HepG2 (cell line): ENCODE measurements around the gene NDUFS2. TPM values are rescaled to one million over a fixed set of nuclear protein-coding genes. Genes with fewer than 3 reads are reported as not detected.

Experiments used
- CHD2 ChIP-seq: IDR thresholded peaks from 2 replicates; pipeline ENCODE4 v1.6.1; 2011; ENCODE audit warnings: low read depth, low read length, improper control_type of control experiment
- CREM ChIP-seq, 2 experiments: sonication (generic) in 1 of 2; formaldehyde crosslinking in 1 of 2; IDR thresholded peaks; 2 replicates each; pipeline versions ENCODE4 v1.4.0 to v1.6.1; 2016 to 2020; ENCODE audit warnings: antibody characterized with exemption in 1 of 2, mild to moderate bottlenecking in 1 of 2, missing genetic modification reagents in 1 of 2
- ETV6 ChIP-seq: sonication (generic); formaldehyde crosslinking; conservative IDR thresholded peaks from 2 replicates; pipeline ENCODE4 v1.4.0; 2020; ENCODE audit warnings: missing genetic modification reagents
- GATA4 ChIP-seq: sonication (generic); IDR thresholded peaks from 2 replicates; pipeline ENCODE4 v1.6.1; 2016; ENCODE audit warnings: antibody characterized with exemption, low read depth, borderline replicate concordance
- HOXA5 ChIP-seq: sonication (generic); formaldehyde crosslinking; IDR thresholded peaks from 2 replicates; pipeline ENCODE4 v1.4.0; 2020; ENCODE audit warnings: missing genetic modification reagents
- JARID2 ChIP-seq: sonication (generic); formaldehyde crosslinking; IDR thresholded peaks from 2 replicates; pipeline ENCODE4 v1.8.1; 2023; ENCODE audit warnings: missing genetic modification reagents, inconsistent platforms; ENCODE audit not compliant: insufficient replicate concordance
- NFATC3 ChIP-seq: sonication (generic); formaldehyde crosslinking; IDR thresholded peaks from 2 replicates; pipeline ENCODE4 v1.5.1; 2020; ENCODE audit warnings: mild to moderate bottlenecking, missing genetic modification reagents
- PAF1 ChIP-seq: IDR thresholded peaks from 2 replicates; pipeline ENCODE4 v1.6.1; 2016; ENCODE audit warnings: missing genetic modification reagents, missing compliant biosample characterization
- PHF8 ChIP-seq: sonication (generic); formaldehyde crosslinking; IDR thresholded peaks from 2 replicates; pipeline ENCODE4 v1.5.0; 2020; ENCODE audit warnings: missing genetic modification reagents
- SMARCC2 ChIP-seq: fragments of 450-650 bp; IDR thresholded peaks from 2 replicates; pipeline ENCODE4 v1.6.1; 2017; ENCODE audit warnings: antibody characterized with exemption, mild to moderate bottlenecking
- ZC3H13 ChIP-seq: sonication (generic); formaldehyde crosslinking; IDR thresholded peaks from 2 replicates; pipeline ENCODE4 v1.8.1; 2023; ENCODE audit warnings: mild to moderate bottlenecking, missing genetic modification reagents, moderate library complexity
- ZNF446 ChIP-seq: sonication (generic); formaldehyde crosslinking; IDR thresholded peaks from 2 replicates; pipeline ENCODE4 v1.5.0; 2020; ENCODE audit warnings: mild to moderate bottlenecking, missing genetic modification reagents
- ZNF496 ChIP-seq: sonication (generic); formaldehyde crosslinking; IDR thresholded peaks from 2 replicates; pipeline ENCODE4 v1.8.1; 2023; ENCODE audit warnings: mild to moderate bottlenecking, moderate library complexity, missing genetic modification reagents; ENCODE audit not compliant: insufficient replicate concordance
- ZNF552 ChIP-seq: sonication (generic); formaldehyde crosslinking; IDR thresholded peaks from 2 replicates; pipeline ENCODE4 v1.9.0; 2022; ENCODE audit warnings: missing genetic modification reagents, mild to moderate bottlenecking, borderline replicate concordance
- ZNF775 ChIP-seq: sonication (generic); formaldehyde crosslinking; IDR thresholded peaks from 2 replicates; pipeline ENCODE4 v1.4.0; 2020; ENCODE audit warnings: missing genetic modification reagents, mild to moderate bottlenecking, moderate library complexity, borderline replicate concordance
- polyA plus RNA-seq, 8 experiments: library from polyadenylated mRNA; depleted of rRNA in 3 of 8; stranded (reverse) in 7 of 8; unstranded in 1 of 8; fragments of >200 nt; fragmentation: Illumina TruSeq in 4 of 8; extraction: Trizol in 4 of 8; gene quantifications; 2 replicates each; pipeline versions ENCODE4 v1.2.1 to v1.2.3, GENCODE V29; 2011 to 2016; ENCODE audit warnings: low read depth in 4 of 8, missing spikeins in 1 of 8, mixed read lengths in 1 of 8; ENCODE audit not compliant: insufficient read depth in 1 of 8
- total RNA-seq, 5 experiments: library from RNA; depleted of rRNA; stranded (reverse); fragments of >200 nt; fragmentation: Illumina TruSeq; extraction: Trizol; gene quantifications; 2 replicates each; pipeline ENCODE4 v1.2.3, GENCODE V29; 2016; ENCODE audit warnings: low read depth in 1 of 5
- TF ChIP-seq, protein P1 (sequence below): sonication (generic); formaldehyde crosslinking; IDR thresholded peaks from 2 replicates; pipeline ENCODE4 v1.4.0; 2020; ENCODE audit warnings: low read depth, mild to moderate bottlenecking, missing genetic modification reagents
- TF ChIP-seq, protein P2 (sequence below): sonication (generic); formaldehyde crosslinking; IDR thresholded peaks from 2 replicates; pipeline ENCODE4 v1.4.0; 2020; ENCODE audit warnings: low read depth, missing genetic modification reagents
- TF ChIP-seq, protein P3 (sequence below): sonication (generic); formaldehyde crosslinking; conservative IDR thresholded peaks from 2 replicates; pipeline ENCODE4 v1.4.0; 2020; ENCODE audit warnings: missing genetic modification reagents
- TF ChIP-seq, protein P4 (sequence below): IDR thresholded peaks from 2 replicates; pipeline ENCODE4 v1.6.1; 2016; ENCODE audit warnings: missing compliant biosample characterization, missing genetic modification reagents, borderline replicate concordance
- TF ChIP-seq, protein P5 (sequence below): sonication (generic); formaldehyde crosslinking; IDR thresholded peaks from 2 replicates; pipeline ENCODE4 v1.8.0; 2022; ENCODE audit warnings: mild to moderate bottlenecking, missing genetic modification reagents, moderate library complexity

NDUFS2 gene
- total and polyA plus RNA-seq, 2 of the 13 experiments (the other 11 are each of a cell fraction or from before 2014, with no cell fraction given): 89.9 to 118 TPM

DNA sequence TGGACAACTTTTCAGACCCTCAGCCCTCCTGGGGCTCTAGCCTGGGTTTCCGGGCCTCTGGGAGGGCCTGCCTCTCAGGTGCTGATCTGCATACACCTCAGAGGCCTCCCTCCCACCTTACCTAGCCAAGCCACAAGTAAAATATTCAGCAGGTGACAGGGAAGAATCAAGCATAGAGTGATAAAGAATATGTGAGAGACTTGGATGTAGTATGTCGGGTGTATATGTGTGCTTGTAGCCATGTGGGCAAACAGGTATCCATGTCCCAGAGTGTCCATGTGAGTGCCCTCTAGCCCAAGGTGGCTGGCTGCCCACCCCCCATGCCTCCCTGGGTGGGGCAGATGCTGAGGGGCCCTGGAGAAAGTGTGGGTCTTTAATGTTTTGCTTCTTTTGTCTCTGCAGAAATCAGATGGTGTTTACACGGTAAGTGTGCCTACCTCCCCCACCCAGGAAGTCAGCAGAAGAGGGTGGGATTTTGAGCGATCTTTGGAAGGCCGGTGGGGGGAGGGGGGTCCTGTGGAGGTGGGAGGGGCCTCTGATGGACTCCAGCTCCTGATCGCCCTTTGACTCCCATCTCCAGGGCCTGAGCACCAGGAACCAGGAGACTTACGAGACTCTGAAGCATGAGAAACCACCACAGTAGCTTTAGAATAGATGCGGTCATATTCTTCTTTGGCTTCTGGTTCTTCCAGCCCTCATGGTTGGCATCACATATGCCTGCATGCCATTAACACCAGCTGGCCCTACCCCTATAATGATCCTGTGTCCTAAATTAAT lies 16.3 kb downstream of the NDUFS2 start (continued):
- TF ChIP-seq ZC3H13 (CRISPR knock-in tag) (peak; percentile 89), PAF1 (CRISPR knock-in tag) (no peak), GATA4 (peak; percentile 88; the same call in 1 of the 2 replicates), ETV6 (CRISPR knock-in tag) (no peak; the same call in 1 of the 2 replicates), ZNF552 (CRISPR knock-in tag) (no peak; the same call in 1 of the 2 replicates), CREM (IDR thresholded peaks at IDR 0.05) (peak; percentile 84), CREM (CRISPR knock-in tag; IDR thresholded peaks at IDR 0.05) (no peak), NFATC3 (CRISPR knock-in tag) (no peak), ZNF446 (CRISPR knock-in tag) (no peak), HOXA5 (CRISPR knock-in tag) (no peak), PHF8 (CRISPR knock-in tag) (no peak), JARID2 (CRISPR knock-in tag) (no peak), CHD2 (0 out of 2 replicates have a peak, but pooled peaks have one; percentile 41), ZNF775 (no peak), ZNF496 (no peak), SMARCC2 (no peak)
- TF ChIP-seq, protein P1, sequence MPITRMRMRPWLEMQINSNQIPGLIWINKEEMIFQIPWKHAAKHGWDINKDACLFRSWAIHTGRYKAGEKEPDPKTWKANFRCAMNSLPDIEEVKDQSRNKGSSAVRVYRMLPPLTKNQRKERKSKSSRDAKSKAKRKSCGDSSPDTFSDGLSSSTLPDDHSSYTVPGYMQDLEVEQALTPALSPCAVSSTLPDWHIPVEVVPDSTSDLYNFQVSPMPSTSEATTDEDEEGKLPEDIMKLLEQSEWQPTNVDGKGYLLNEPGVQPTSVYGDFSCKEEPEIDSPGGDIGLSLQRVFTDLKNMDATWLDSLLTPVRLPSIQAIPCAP (CRISPR knock-in tag): no peak
- TF ChIP-seq, protein P2, sequence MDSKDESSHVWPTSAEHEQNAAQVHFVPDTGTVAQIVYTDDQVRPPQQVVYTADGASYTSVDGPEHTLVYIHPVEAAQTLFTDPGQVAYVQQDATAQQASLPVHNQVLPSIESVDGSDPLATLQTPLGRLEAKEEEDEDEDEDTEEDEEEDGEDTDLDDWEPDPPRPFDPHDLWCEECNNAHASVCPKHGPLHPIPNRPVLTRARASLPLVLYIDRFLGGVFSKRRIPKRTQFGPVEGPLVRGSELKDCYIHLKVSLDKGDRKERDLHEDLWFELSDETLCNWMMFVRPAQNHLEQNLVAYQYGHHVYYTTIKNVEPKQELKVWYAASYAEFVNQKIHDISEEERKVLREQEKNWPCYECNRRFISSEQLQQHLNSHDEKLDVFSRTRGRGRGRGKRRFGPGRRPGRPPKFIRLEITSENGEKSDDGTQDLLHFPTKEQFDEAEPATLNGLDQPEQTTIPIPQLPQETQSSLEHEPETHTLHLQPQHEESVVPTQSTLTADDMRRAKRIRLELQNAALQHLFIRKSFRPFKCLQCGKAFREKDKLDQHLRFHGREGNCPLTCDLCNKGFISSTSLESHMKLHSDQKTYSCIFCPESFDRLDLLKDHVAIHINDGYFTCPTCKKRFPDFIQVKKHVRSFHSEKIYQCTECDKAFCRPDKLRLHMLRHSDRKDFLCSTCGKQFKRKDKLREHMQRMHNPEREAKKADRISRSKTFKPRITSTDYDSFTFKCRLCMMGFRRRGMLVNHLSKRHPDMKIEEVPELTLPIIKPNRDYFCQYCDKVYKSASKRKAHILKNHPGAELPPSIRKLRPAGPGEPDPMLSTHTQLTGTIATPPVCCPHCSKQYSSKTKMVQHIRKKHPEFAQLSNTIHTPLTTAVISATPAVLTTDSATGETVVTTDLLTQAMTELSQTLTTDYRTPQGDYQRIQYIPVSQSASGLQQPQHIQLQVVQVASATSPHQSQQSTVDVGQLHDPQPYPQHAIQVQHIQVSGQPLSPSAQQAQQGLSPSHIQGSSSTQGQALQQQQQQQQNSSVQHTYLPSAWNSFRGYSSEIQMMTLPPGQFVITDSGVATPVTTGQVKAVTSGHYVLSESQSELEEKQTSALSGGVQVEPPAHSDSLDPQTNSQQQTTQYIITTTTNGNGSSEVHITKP (CRISPR knock-in tag): peak; percentile 40; the same call in 1 of the 2 replicates
- TF ChIP-seq, protein P3, sequence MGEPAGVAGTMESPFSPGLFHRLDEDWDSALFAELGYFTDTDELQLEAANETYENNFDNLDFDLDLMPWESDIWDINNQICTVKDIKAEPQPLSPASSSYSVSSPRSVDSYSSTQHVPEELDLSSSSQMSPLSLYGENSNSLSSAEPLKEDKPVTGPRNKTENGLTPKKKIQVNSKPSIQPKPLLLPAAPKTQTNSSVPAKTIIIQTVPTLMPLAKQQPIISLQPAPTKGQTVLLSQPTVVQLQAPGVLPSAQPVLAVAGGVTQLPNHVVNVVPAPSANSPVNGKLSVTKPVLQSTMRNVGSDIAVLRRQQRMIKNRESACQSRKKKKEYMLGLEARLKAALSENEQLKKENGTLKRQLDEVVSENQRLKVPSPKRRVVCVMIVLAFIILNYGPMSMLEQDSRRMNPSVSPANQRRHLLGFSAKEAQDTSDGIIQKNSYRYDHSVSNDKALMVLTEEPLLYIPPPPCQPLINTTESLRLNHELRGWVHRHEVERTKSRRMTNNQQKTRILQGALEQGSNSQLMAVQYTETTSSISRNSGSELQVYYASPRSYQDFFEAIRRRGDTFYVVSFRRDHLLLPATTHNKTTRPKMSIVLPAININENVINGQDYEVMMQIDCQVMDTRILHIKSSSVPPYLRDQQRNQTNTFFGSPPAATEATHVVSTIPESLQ (CRISPR knock-in tag): no peak
- TF ChIP-seq, protein P4, sequence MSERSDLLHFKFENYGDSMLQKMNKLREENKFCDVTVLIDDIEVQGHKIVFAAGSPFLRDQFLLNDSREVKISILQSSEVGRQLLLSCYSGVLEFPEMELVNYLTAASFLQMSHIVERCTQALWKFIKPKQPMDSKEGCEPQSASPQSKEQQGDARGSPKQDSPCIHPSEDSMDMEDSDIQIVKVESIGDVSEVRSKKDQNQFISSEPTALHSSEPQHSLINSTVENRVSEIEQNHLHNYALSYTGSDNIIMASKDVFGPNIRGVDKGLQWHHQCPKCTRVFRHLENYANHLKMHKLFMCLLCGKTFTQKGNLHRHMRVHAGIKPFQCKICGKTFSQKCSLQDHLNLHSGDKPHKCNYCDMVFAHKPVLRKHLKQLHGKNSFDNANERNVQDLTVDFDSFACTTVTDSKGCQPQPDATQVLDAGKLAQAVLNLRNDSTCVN: no peak
- TF ChIP-seq, protein P5, sequence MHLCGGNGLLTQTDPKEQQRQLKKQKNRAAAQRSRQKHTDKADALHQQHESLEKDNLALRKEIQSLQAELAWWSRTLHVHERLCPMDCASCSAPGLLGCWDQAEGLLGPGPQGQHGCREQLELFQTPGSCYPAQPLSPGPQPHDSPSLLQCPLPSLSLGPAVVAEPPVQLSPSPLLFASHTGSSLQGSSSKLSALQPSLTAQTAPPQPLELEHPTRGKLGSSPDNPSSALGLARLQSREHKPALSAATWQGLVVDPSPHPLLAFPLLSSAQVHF: no peak
